AG04450 (cell line): ENCODE measurements around the gene MCM3AP. TPM values are rescaled to one million over a fixed set of nuclear protein-coding genes. Genes with fewer than 3 reads are reported as not detected.

ENCODE experiments used
- CTCF ChIA-PET: fragments of 300-600, 350-600 bp; formaldehyde crosslinking; extraction: SDS; loops from one replicate; lab custom pipeline; 2022; ENCODE audit warnings: antibody characterized with exemption, inconsistent platforms; lab: Charles Lee
- POLR2A ChIA-PET: fragments of 350-600 bp; formaldehyde crosslinking; extraction: SDS; loops from one replicate; lab custom pipeline; 2021; ENCODE audit warnings: antibody characterized with exemption, inconsistent platforms; lab: Yijun Ruan, JAX
- DNase-seq: peaks from one replicate; pipeline ENCODE4 v3.0.0-alpha.2; 2011; ENCODE audit warnings: low read depth, low spot score
- H3K27ac ChIP-seq: one replicate; pipeline ENCODE4 v1.5.1; 2012; ENCODE audit warnings: low read depth, low read length, control low read depth
- H3K27me3 ChIP-seq: one replicate; pipeline ENCODE4 v1.6.0; 2012; ENCODE audit warnings: low read length; ENCODE audit not compliant: control insufficient read depth, insufficient read depth
- H3K4me3 ChIP-seq: 2 replicates; pipeline ENCODE4 v1.5.1; 2011; ENCODE audit warnings: mild to moderate bottlenecking, low read depth, low read length, control low read depth
- H3K9me3 ChIP-seq: 2 replicates; pipeline ENCODE4 v1.5.1; 2012; ENCODE audit warnings: low read length; ENCODE audit not compliant: control insufficient read depth, insufficient read depth
- polyA plus RNA-seq: library from polyadenylated mRNA; depleted of rRNA; stranded (reverse); fragments of >200 nt; gene quantifications from 2 replicates; pipeline ENCODE4 v1.2.3, GENCODE V29; 2011
- TF ChIP-seq, protein P1 (sequence below): IDR thresholded peaks from 2 replicates; pipeline ENCODE4 v1.5.1; 2011; ENCODE audit warnings: low read depth, low read length, control low read depth, inconsistent platforms

MCM3AP gene
- polyA plus RNA-seq, 1 experiment: 43.7 TPM

DNA sequence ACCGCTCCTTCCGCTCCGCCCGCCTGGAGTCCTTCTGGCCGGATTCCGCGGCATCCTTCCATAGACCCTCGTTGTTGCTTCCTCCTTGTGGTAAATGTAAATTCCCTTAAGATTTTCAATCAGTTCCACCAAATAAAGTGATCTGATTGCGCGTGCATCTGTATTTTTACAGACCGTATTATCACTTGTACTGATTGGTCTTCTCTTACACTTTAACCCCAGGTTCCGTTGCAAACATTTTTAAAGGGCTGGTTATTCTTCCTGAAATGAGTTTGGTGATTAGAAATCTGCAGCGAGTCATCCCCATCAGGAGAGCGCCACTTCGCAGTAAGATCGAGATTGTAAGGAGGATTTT lies 1.2 kb upstream of the MCM3AP start:
- H3K27ac ChIP-seq: peak overlapping the region; percentile 83
- DNase-seq: peak; percentile 30
- H3K27me3 ChIP-seq: no peaks in the 10 kb centered on the region
- H3K9me3 ChIP-seq: 0 out of 2 replicates have a peak, but pooled peaks cover 2% of the 10 kb centered on the region
- ChIA-PET POLR2A (interaction anchor here (1.0 kb wide), 1 partner anchor 14 kb away, joined by 3 read pairs; no protein-coding TSS in a partner anchor), CTCF (no interaction called here)
- peak overlapping the region; percentile 78 for H3K4me3 ChIP-seq
- TF ChIP-seq, protein P1, sequence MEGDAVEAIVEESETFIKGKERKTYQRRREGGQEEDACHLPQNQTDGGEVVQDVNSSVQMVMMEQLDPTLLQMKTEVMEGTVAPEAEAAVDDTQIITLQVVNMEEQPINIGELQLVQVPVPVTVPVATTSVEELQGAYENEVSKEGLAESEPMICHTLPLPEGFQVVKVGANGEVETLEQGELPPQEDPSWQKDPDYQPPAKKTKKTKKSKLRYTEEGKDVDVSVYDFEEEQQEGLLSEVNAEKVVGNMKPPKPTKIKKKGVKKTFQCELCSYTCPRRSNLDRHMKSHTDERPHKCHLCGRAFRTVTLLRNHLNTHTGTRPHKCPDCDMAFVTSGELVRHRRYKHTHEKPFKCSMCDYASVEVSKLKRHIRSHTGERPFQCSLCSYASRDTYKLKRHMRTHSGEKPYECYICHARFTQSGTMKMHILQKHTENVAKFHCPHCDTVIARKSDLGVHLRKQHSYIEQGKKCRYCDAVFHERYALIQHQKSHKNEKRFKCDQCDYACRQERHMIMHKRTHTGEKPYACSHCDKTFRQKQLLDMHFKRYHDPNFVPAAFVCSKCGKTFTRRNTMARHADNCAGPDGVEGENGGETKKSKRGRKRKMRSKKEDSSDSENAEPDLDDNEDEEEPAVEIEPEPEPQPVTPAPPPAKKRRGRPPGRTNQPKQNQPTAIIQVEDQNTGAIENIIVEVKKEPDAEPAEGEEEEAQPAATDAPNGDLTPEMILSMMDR: peak; percentile 11; the same call in 1 of the 2 replicates

DNA sequence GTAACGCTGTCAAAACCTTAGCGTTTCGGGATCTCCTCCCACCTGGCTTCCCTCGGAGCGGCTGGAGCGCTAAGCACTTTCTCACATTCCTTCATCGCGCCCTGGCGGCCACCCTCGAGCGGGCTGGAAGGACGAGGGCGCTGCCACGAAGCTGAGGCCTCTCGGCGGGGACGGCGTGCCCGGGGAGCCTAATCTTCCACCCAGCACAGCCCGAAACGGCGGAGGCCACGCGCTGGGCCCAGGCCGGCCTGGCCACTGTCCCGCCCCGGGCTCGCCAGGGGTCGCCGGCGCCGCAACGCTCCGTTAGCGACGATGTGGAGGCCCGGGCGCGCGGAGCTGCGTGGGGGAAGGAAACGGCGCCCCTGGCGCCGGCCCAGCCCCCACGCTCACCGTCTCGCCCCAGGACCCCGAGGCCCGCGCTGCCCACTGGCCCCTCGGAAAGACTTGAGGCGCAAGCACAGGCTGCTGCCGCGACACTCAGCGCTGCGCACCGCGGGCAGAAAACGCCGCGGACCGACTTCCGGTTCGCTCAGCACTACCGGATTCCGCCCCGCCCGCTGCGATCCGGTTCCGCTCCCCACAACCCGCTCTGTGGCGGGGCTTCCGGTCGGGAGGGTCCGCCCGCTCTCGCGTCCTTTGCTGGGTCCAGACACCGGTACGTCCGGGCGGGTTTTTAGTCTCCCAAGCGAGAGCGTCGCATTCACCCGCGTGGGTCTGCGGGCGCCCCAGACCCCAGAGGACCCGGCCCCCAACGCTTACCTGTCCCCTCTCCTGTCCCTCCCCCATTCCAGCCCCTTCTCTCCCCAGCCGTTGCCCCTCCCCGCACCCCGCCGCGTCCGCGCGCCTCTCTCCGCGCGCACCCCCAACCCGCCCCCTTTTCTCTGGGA lies 593 bp upstream of the MCM3AP start, which contains the start of gene YBEY:
TSS of gene YBEY (plus strand) at position 582 of the 887 bp plus-strand sequence. CDS start 572 bp downstream, outside the sequence.
- peak; percentile 76 for DNase-seq
- POLR2A ChIA-PET: interaction anchor here (0.7 to 1.3 kb wide), 4 partner anchors 15 to 133 kb away, joined by 3 to 6 read pairs (median 4); partner anchors contain the start of gene C21orf58
- Histone ChIP-seq H3K27me3 (no peaks in the 10 kb centered on the region), H3K4me3 (peak within 1 kb of the TSS; percentile 78), H3K27ac (peak within 1 kb of the TSS; percentile 83), H3K9me3 (0 out of 2 replicates have a peak, but pooled peaks cover 2% of the 10 kb centered on the region)
- CTCF ChIA-PET: interaction anchor here (0.9 to 2.0 kb wide), 4 partner anchors 11 to 316 kb away, joined by 3 to 5 read pairs (median 4); no protein-coding TSS in a partner anchor
- TF ChIP-seq, protein P1: peak; percentile 44

DNA sequence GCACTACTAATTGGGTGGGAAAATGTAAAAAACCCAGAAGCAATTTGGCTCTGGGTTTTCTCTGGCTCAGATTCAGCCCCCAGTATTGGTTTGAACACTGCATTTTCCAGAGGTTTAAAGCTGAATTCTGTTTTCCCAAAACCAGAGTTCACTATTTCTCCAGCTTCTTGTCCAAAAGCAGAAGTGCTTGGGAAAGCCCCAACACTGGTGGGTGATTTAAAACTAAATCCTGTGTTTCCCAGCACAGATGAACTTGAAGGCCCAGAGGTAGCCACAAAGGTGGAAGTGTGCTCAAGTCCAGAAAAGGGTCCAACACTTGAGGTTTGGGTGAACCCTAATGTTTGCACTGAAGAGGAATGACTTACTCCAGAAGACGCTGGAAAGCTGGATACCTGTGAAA lies 678 bp downstream of the MCM3AP start:
- Histone ChIP-seq H3K9me3 (0 out of 2 replicates have a peak, but pooled peaks cover 2% of the 10 kb centered on the region), H3K27me3 (no peaks in the 10 kb centered on the region), H3K4me3 (peak overlapping the region; percentile 78), H3K27ac (no peak overlapping the region)
- TF ChIP-seq, protein P1: no peak
- no peak for DNase-seq
- ChIA-PET POLR2A (interaction anchor here (1.3 kb wide), 1 partner anchor 38 kb away, joined by 6 read pairs; the partner anchor contains the start of gene C21orf58), CTCF (interaction anchor here (0.6 to 2.0 kb wide), 4 partner anchors 15 to 311 kb away, joined by 3 to 11 read pairs (median 4); no protein-coding TSS in a partner anchor)

DNA sequence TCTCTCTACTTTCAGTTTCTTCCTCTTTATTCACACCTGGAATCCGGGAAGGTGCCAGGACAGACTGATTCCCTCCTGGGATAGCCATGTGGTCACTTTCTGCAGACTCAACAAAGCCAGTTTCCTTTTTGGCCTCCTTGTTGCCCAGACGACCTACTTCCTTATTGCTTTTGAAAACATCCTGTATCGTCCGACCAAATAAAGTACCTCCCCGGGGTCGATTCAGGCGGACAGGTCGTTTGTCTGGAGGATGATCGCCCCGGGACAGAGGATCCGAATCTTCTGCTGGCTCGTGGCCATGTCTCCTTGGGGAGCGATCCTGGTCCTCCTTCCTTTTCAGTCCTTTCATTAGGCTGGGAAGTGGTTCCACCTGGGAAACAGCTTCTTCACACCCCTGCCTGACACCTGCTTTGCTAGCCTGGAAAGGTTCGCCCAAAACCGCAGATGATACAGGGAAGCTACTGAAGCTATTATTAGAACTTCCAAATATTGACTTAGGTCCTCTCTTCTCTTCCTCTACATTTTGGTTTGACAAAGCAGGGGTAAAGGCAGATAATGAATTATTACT lies 1.2 kb downstream of the MCM3AP start:
- TF ChIP-seq, protein P1: no peak
- Histone ChIP-seq H3K9me3 (0 out of 2 replicates have a peak, but pooled peaks cover 2% of the 10 kb centered on the region), H3K4me3 (no peak overlapping the region), H3K27me3 (no peaks in the 10 kb centered on the region), H3K27ac (no peak overlapping the region)
- ChIA-PET CTCF (interaction anchor here (1.0 to 2.0 kb wide), 4 partner anchors 16 to 140 kb away, joined by 3 to 5 read pairs (median 4); no protein-coding TSS in a partner anchor), POLR2A (no interaction called here)
- no peak for DNase-seq
